Subcutaneous adipose tissue (tissue), 4 donors: ENCODE results near the gene TET3. TPM values are rescaled to one million over a fixed set of nuclear protein-coding genes. Genes with fewer than 3 reads are reported as not detected.

Experiments used
- CTCF ChIP-seq: fragments of 450-650 bp; IDR thresholded peaks from one replicate; pipeline ENCODE4 v1.5.1; 2016; ENCODE audit warnings: low read depth, mild to moderate bottlenecking, control low read depth, antibody characterized with exemption, moderate library complexity
- total RNA-seq, 4 donors: library from RNA; depleted of rRNA; stranded (reverse); fragments of >200 nt; gene quantifications; one replicate each; pipeline ENCODE4 v1.1.0, GENCODE V29; 2016

The TET3 gene
- total RNA-seq, 4 donors from 2014 or later = 5.8 to 11.4 (median 7.8) TPM

- no peak for TF ChIP-seq CTCF
Observed at GRCh38 chr2:73984922-73985307, 205 bp downstream of the TET3 start.

GRCh38 chr2:73985308-73986084 is 786 bp downstream of the TET3 start:
- TF ChIP-seq CTCF = no peak

- no peak for TF ChIP-seq CTCF
Observed at GRCh38 chr2:73986085-73986681, 1.5 kb downstream of the TET3 start.

GRCh38 chr2:73987109-73987947 is 2.6 kb downstream of the TET3 start:
- TF ChIP-seq CTCF = no peak

GRCh38 chr2:73987948-73988700 is 3.4 kb downstream of the TET3 start:
- TF ChIP-seq CTCF = no peak

- no peak for TF ChIP-seq CTCF
Observed at GRCh38 chr2:73989972-73990371, 5.3 kb downstream of the TET3 start.
